Osteoblast (primary cell): Measurements from ENCODE around the gene RAB31. TPM values are rescaled to one million over a fixed set of nuclear protein-coding genes. Genes with fewer than 3 reads are reported as not detected.

ENCODE experiments used
- DNase-seq: peaks from one replicate; pipeline ENCODE4 v3.0.0; 2011; ENCODE audit warnings: low spot score, mixed read lengths; ENCODE audit not compliant: insufficient read length; ENCODE audit errors: missing footprints
- H2AFZ ChIP-seq: 2 replicates; pipeline ENCODE4 v1.6.0; 2011; ENCODE audit warnings: mild to moderate bottlenecking, low read length
- H3K27ac ChIP-seq: 2 replicates; pipeline ENCODE4 v1.5.1; 2011; ENCODE audit warnings: mild to moderate bottlenecking, low read depth, low read length, moderate library complexity
- H3K27me3 ChIP-seq: 2 replicates; pipeline ENCODE4 v1.6.0; 2012; ENCODE audit warnings: mild to moderate bottlenecking, control low read depth, inconsistent platforms, low read length, moderate library complexity; ENCODE audit not compliant: insufficient read depth
- H3K36me3 ChIP-seq: 2 replicates; pipeline ENCODE4 v1.5.1; 2011; ENCODE audit warnings: mild to moderate bottlenecking, low read length, control low read depth, moderate library complexity; ENCODE audit not compliant: insufficient read depth
- H3K4me1 ChIP-seq: 2 replicates; pipeline ENCODE4 v1.5.1; 2011; ENCODE audit warnings: mild to moderate bottlenecking, low read length, control low read depth, moderate library complexity; ENCODE audit not compliant: insufficient read depth
- H3K4me2 ChIP-seq: 2 replicates; pipeline ENCODE4 v1.6.0; 2011; ENCODE audit warnings: mild to moderate bottlenecking, low read length; ENCODE audit not compliant: insufficient read depth
- H3K4me3 ChIP-seq: fragments of 200-600 bp; sonication (generic); 3 replicates; pipeline ENCODE4 v1.5.1; 2012; ENCODE audit warnings: mild to moderate bottlenecking, low read length, inconsistent platforms; ENCODE audit not compliant: insufficient read depth
- H3K79me2 ChIP-seq: 2 replicates; pipeline ENCODE4 v1.6.0; 2012; ENCODE audit warnings: mild to moderate bottlenecking, low read length, control low read depth, inconsistent platforms; ENCODE audit not compliant: insufficient read depth
- H3K9me3 ChIP-seq: 2 replicates; pipeline ENCODE4 v1.5.1; 2011; ENCODE audit warnings: low read depth, low read length, control low read depth
- H4K20me1 ChIP-seq: 2 replicates; pipeline ENCODE4 v1.6.0; 2012; ENCODE audit warnings: mild to moderate bottlenecking, low read length, control low read depth; ENCODE audit not compliant: insufficient read depth
- CTCF ChIP-seq: IDR thresholded peaks from 2 replicates; pipeline ENCODE4 v1.5.1; 2011; ENCODE audit warnings: mild to moderate bottlenecking, low read depth, low read length, moderate library complexity; ENCODE audit errors: extremely low read depth
- total RNA-seq: library from RNA; depleted of rRNA; stranded (reverse); fragments of >200 nt; gene quantifications from 2 replicates; pipeline ENCODE4 v1.2.3, GENCODE V29; 2012

RAB31 gene
- total RNA-seq, 1 donor: 120 TPM

- Histone ChIP-seq H4K20me1 (no peaks in the 10 kb centered on the region), H3K4me2 (no peak overlapping the region), H3K4me3 (no peak overlapping the region), H3K9me3 (no peaks in the 10 kb centered on the region), H3K36me3 (no peaks in the 10 kb centered on the region), H3K4me1 (peaks cover 25% of the 10 kb centered on the region), H2AFZ (no peak overlapping the region), H3K27me3 (no peaks in the 10 kb centered on the region), H3K27ac (no peak overlapping the region), H3K79me2 (no peaks in the 10 kb centered on the region)
- TF ChIP-seq CTCF: no peak
- no peak for DNase-seq
Observed at GRCh38 chr18:9688036-9688741, 19.9 kb upstream of the RAB31 start.

GRCh38 chr18:9689253-9689652, 18.8 kb upstream of the RAB31 start:
- H3K79me2 ChIP-seq: no peaks in the 10 kb centered on the region
- no peak overlapping the region for H3K4me3 ChIP-seq
- H3K4me1 ChIP-seq: peaks cover 14% of the 10 kb centered on the region
- no peak for DNase-seq
- no peak overlapping the region for H3K4me2 ChIP-seq
- no peak overlapping the region for H3K27ac ChIP-seq
- H2AFZ ChIP-seq: no peak overlapping the region
- H3K27me3 ChIP-seq: no peaks in the 10 kb centered on the region
- H3K9me3 ChIP-seq: no peaks in the 10 kb centered on the region
- H3K36me3 ChIP-seq: no peaks in the 10 kb centered on the region
- no peaks in the 10 kb centered on the region for H4K20me1 ChIP-seq
- TF ChIP-seq CTCF: no peak

DNA sequence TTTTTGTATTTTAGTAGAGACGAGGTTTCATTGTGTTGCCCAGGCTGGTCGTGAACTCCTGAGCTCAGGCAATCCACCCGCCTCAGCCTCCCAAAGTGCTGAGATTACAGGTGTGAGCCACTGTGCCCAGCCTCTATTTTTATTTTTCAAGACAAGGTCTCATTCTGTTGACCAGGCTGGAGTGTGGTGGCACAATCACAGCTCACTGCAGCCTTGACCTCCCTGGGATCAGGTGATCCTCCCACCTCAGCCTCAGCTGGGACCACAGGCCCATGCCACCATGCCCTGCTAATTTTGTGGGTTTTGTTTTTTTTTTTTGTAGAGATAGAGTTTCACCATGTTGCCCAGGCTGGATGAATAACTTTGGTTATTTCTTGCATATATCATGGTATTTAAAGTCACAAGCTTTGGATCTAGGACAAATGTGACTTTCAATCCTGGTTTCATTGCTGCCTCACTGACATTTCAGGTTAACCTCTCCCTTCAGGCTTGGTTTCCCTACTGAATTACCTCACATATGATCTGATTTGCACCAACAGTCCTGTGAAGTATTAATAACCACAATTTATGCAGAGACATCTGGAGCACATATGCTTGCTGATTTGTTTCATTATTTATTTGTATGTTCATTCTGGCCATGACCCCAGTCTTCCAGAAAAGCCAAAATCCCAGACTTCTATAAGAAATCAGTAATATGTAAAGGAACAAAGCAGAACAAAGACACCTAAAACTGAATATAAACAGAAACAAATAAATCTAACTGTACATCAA, 17.5 kb upstream of the RAB31 start:
- no peaks in the 10 kb centered on the region for H3K9me3 ChIP-seq
- DNase-seq: no peak
- no peak overlapping the region for H2AFZ ChIP-seq
- no peaks in the 10 kb centered on the region for H3K36me3 ChIP-seq
- no peaks in the 10 kb centered on the region for H4K20me1 ChIP-seq
- no peak overlapping the region for H3K4me2 ChIP-seq
- H3K27me3 ChIP-seq: no peaks in the 10 kb centered on the region
- no peaks in the 10 kb centered on the region for H3K79me2 ChIP-seq
- no peak for TF ChIP-seq CTCF
- H3K27ac ChIP-seq: no peak overlapping the region
- peaks cover under 1% of the 10 kb centered on the region for H3K4me1 ChIP-seq
- H3K4me3 ChIP-seq: no peak overlapping the region

DNA sequence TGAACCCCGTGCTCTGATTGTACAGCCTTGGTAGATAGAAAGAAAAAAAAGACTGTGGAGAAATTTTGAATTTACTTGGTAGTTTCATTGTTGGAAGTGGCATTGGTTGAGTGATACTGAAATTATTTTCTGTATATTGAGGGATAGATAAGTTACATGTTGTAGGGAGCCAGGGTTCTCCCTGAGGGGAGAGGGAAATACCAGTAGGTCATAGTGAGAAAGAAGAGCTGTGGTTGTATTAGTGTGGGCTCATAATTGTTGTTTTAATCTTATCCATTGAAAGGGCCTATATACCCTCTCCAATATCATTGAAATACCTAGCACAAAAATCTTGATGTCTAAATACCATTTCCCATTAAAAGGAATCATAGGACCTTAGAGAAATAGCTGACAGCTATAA, 16.9 kb upstream of the RAB31 start:
- Histone ChIP-seq H3K27ac (no peak overlapping the region), H3K4me1 (no peaks in the 10 kb centered on the region), H3K79me2 (no peaks in the 10 kb centered on the region), H2AFZ (no peak overlapping the region), H3K27me3 (no peaks in the 10 kb centered on the region), H3K4me2 (no peak overlapping the region), H3K36me3 (no peaks in the 10 kb centered on the region), H4K20me1 (no peaks in the 10 kb centered on the region), H3K9me3 (no peaks in the 10 kb centered on the region), H3K4me3 (no peak overlapping the region)
- no peak for TF ChIP-seq CTCF
- DNase-seq: no peak
